Mammary epithelial cell (primary cell): ENCODE results near the gene CDCA8.

Experiments
- CTCF ChIP-seq, 2 donors: IDR thresholded peaks in 1 of 2; conservative IDR thresholded peaks in 1 of 2; 2 replicates each; pipeline ENCODE4 v1.5.1; 2011 to 2012; ENCODE audit warnings: inconsistent platforms in 2 of 2, low read length in 2 of 2, mild to moderate bottlenecking in 2 of 2, control low read depth in 1 of 2, low read depth in 1 of 2; ENCODE audit not compliant: insufficient read depth in 1 of 2; ENCODE audit errors: extremely low read depth in 1 of 2
- EZH2 ChIP-seq: IDR thresholded peaks from 2 replicates; pipeline ENCODE4 v1.6.1; 2012; ENCODE audit warnings: low read length, inconsistent platforms, borderline replicate concordance

- TF ChIP-seq CTCF (conservative IDR thresholded peaks at IDR 0.05 in 1 of 2, IDR thresholded peaks at IDR 0.05 in 1 of 2; ENCODE audit: extremely low read depth in 1 of 2, insufficient read depth in 1 of 2, low read depth in 1 of 2, low read length in 2 of 2) = no peak
- TF ChIP-seq EZH2 = no peak
Measured at GRCh38 chr1:37676281-37677142, 15.8 kb upstream of the CDCA8 start.
